ENCODE measurements around the gene MOSMO. TPM values are rescaled to one million over a fixed set of nuclear protein-coding genes. Genes with fewer than 3 reads are reported as not detected.

The MOSMO gene
- total RNA-seq, 1 experiment from 2014 or later = 10.9 TPM

DNA sequence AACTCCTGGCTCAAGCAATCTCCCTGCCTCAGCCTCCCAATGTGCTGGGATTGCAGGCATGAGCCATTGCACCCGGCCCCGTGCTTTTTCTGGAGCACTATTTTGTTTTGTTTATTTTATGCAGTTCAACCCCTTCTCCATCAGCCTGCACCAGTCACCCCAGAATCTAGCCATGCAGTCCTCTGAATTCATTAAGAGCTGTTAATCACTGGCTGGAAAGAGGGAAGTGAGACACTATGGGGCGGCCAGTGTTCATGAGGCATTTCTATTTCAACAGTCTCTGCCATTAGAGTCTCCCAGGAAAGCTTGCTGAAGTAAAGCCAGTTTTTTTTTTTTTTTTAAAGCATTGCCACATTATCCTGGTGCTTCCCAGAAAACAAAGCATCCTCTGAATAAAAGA, 86.1 kb downstream of the MOSMO start:
- TF ChIP-seq CTCF (IDR thresholded peaks at IDR 0.05; ENCODE audit: insufficient read depth in 1 of 2, low read depth in 1 of 2, low read length in 1 of 2, severe bottlenecking in 1 of 2, unreplicated experiment in 1 of 2) = no peak

DNA sequence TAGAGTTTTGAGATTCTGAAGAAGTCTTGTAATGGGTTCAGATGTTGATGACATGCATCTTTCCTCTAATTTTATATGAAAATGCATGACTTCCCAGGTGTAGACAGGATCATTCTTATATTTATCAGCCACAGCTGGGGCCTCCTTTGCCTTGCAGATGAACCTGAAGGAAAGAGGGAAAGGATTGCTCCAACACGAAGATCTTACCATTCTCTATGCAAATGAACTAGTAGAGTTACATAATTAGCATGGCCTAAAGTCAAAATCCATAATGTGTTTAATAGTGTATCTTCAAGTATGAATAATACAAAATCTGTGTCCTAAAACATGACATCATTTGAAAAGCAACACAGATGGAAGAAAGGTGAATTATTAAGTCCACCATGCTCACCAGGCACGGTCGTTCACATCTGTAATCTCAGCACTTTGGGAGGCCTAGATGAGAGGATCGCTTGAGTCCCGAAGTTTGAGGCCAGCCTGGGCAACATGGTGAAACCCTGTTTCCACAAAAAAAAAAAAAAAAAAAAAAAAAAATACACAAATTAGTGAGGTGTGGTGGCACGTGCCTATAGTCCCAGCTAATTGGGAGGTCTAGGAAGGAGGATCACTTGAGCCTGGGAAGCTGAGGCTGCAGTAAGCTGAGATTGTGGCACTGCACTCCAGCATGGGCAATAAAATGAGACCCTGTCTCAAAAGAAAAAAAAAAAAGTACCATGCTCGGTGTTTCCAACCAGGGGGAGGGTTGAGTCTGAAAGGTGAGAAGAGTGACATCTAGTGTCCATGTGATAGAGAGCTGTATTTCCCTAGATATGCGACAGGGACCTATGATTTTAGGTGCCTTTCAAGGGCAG, 90.7 kb downstream of the MOSMO start:
- Mint-ChIP-seq H3K27ac (ENCODE audit: unreplicated experiment) (no peak overlapping the region), H3K27me3 (ENCODE audit: insufficient read depth, unreplicated experiment) (peaks cover 3% of the 10 kb centered on the region), H3K9me3 (ENCODE audit: unreplicated experiment) (no peaks in the 10 kb centered on the region), H3K36me3 (ENCODE audit: insufficient read depth, unreplicated experiment) (no peaks in the 10 kb centered on the region), H3K4me1 (ENCODE audit: low read depth, unreplicated experiment) (no peaks in the 10 kb centered on the region), H3K4me3 (ENCODE audit: unreplicated experiment) (peak overlapping the region; percentile 42)
- BruUV-seq (replicated peaks) = no TSS peak
- POLR2A ChIA-PET = interaction anchor here (0.5 kb wide), 1 partner anchor 98 kb away, joined by 3 read pairs; no protein-coding TSS in a partner anchor
- DNase-seq = peak in 1 of 2 experiments; percentile 61
- Histone ChIP-seq H3K4me3 (ENCODE audit: low read depth, low read length) (no peak overlapping the region), H3K27me3 (replicated peaks; ENCODE audit: control insufficient read depth, insufficient read depth, low read length) (no peaks in the 10 kb centered on the region), H3K4me1 (no peaks in the 10 kb centered on the region), H3K9me3 (no peaks in the 10 kb centered on the region), H3K36me3 (ENCODE audit: control insufficient read depth, insufficient read depth, low read length) (no peaks in the 10 kb centered on the region)
- intact Hi-C loops (cut with micrococcal nuclease; ENCODE audit: unreplicated experiment) = loop anchor here (1.0 to 2.0 kb wide), 2 partner anchors 90 to 98 kb away; partner anchors contain the start of gene PDZD9
- CTCF ChIA-PET = interaction anchor here (0.5 to 1.7 kb wide), 16 partner anchors 9 to 148 kb away, joined by 3 to 18 read pairs (median 4); partner anchors contain the start of gene MOSMO
- peak; percentile 50 to 77 for TF ChIP-seq CTCF (IDR thresholded peaks at IDR 0.05; ENCODE audit: insufficient read depth in 1 of 2, low read depth in 1 of 2, low read length in 1 of 2, severe bottlenecking in 1 of 2, unreplicated experiment in 1 of 2)

More for the DNA sequence above, 86.1 kb downstream of the MOSMO start:
- BruUV-seq (replicated peaks) = no TSS peak
- Mint-ChIP-seq H3K9me3 (ENCODE audit: unreplicated experiment) (no peaks in the 10 kb centered on the region), H3K36me3 (ENCODE audit: insufficient read depth, unreplicated experiment) (no peaks in the 10 kb centered on the region), H3K27ac (ENCODE audit: unreplicated experiment) (no peak overlapping the region), H3K27me3 (ENCODE audit: insufficient read depth, unreplicated experiment) (peaks cover 3% of the 10 kb centered on the region), H3K4me1 (ENCODE audit: low read depth, unreplicated experiment) (no peaks in the 10 kb centered on the region), H3K4me3 (ENCODE audit: unreplicated experiment) (no peak overlapping the region)
- POLR2A ChIA-PET = no interaction called here
- Histone ChIP-seq H3K4me3 (ENCODE audit: low read depth, low read length) (no peak overlapping the region), H3K36me3 (ENCODE audit: control insufficient read depth, insufficient read depth, low read length) (no peaks in the 10 kb centered on the region), H3K9me3 (no peaks in the 10 kb centered on the region), H3K4me1 (no peaks in the 10 kb centered on the region), H3K27me3 (replicated peaks; ENCODE audit: control insufficient read depth, insufficient read depth, low read length) (no peaks in the 10 kb centered on the region)
- intact Hi-C loops (cut with micrococcal nuclease; ENCODE audit: unreplicated experiment) = no loop called here
- no peak for DNase-seq
- CTCF ChIA-PET = no interaction called here

GRCh38 chr16:22099256-22099975, 91.5 kb downstream of the MOSMO start:
- Mint-ChIP-seq H3K9me3 (ENCODE audit: unreplicated experiment) (no peaks in the 10 kb centered on the region), H3K4me3 (ENCODE audit: unreplicated experiment) (no peak overlapping the region), H3K27me3 (ENCODE audit: insufficient read depth, unreplicated experiment) (peaks cover 3% of the 10 kb centered on the region), H3K36me3 (ENCODE audit: insufficient read depth, unreplicated experiment) (no peaks in the 10 kb centered on the region), H3K27ac (ENCODE audit: unreplicated experiment) (no peak overlapping the region), H3K4me1 (ENCODE audit: low read depth, unreplicated experiment) (no peaks in the 10 kb centered on the region)
- intact Hi-C loops (cut with micrococcal nuclease; ENCODE audit: unreplicated experiment) = loop anchor here (1.0 to 2.0 kb wide), 2 partner anchors 89 to 99 kb away; partner anchors contain the start of gene PDZD9
- no peaks in the 10 kb centered on the region for H3K36me3 ChIP-seq (ENCODE audit: control insufficient read depth, insufficient read depth, low read length)
- H3K4me1 ChIP-seq = no peaks in the 10 kb centered on the region
- no peaks in the 10 kb centered on the region for H3K9me3 ChIP-seq
- no TSS peak for BruUV-seq (replicated peaks)
- POLR2A ChIA-PET = interaction anchor here (0.5 kb wide), 2 partner anchors 99 to 100 kb away, joined by 3 read pairs; no protein-coding TSS in a partner anchor
- H3K27me3 ChIP-seq (replicated peaks; ENCODE audit: control insufficient read depth, insufficient read depth, low read length) = no peaks in the 10 kb centered on the region
- no peak for TF ChIP-seq CTCF (IDR thresholded peaks at IDR 0.05; ENCODE audit: insufficient read depth in 1 of 2, low read depth in 1 of 2, low read length in 1 of 2, severe bottlenecking in 1 of 2, unreplicated experiment in 1 of 2)
- CTCF ChIA-PET = interaction anchor here (0.5 to 1.7 kb wide), 15 partner anchors 8 to 148 kb away, joined by 3 to 18 read pairs (median 4); partner anchors contain the start of gene MOSMO
- DNase-seq = no peak
- H3K4me3 ChIP-seq (ENCODE audit: low read depth, low read length) = no peak overlapping the region

All from Caco-2 (cell line).